ENCODE data around the gene DVL2. TPM values are rescaled to one million over a fixed set of nuclear protein-coding genes. Genes with fewer than 3 reads are reported as not detected.

Gene DVL2
- total and polyA plus RNA-seq, 11 donors: 13.0 to 28.6 (median 17.2) TPM

- intact Hi-C loops (cut with DNase I): loop anchor here in 5 of 10 donors (1.0 to 10.0 kb wide), 5 partner anchors 12 to 323 kb away; partner anchors contain the start of genes EIF5A (in 3 of the 5), CD68 (in 1 of the 5), PHF23 (in 1 of the 5) and SLC2A4 (in 1 of the 5)
- Histone ChIP-seq H3K27ac (peak within 1 kb of the TSS; percentile 96 to 100 (median 99)), H3K4me1 (peaks cover 8 to 46% (median 37%) of the 10 kb centered on the region in 12 donors), H3K36me3 (peaks cover 0 to 38% (median 34%) of the 10 kb centered on the region in 9 donors), H3K27me3 (no peaks in the 10 kb centered on the region), H3K4me3 (peak within 1 kb of the TSS; percentile 57 to 100 (median 94)), H3K9me3 (no peaks in the 10 kb centered on the region)
- peak; percentile 92 to 96 (median 95) for ATAC-seq
- TF ChIP-seq POLR2A (IDR thresholded peaks at IDR 0.05) (peak in 1 of 2 donors; percentile 39), CTCF (IDR thresholded peaks at IDR 0.05) (no peak)
- WGBS, 4 donors: 0 to 2% (median 1%) methylated on average over 17 to 41 of the region's 41 CpGs
- peak; percentile 98 to 99 (median 98) for DNase-seq
Measured at GRCh38 chr17:7251661-7252175, 17.4 kb upstream of the DVL2 start, which contains the start of gene CTDNEP1. CTDNEP1 (minus strand) TSS chr17:7251734; CDS start chr17:7251296, 438 bp downstream.

DNA sequence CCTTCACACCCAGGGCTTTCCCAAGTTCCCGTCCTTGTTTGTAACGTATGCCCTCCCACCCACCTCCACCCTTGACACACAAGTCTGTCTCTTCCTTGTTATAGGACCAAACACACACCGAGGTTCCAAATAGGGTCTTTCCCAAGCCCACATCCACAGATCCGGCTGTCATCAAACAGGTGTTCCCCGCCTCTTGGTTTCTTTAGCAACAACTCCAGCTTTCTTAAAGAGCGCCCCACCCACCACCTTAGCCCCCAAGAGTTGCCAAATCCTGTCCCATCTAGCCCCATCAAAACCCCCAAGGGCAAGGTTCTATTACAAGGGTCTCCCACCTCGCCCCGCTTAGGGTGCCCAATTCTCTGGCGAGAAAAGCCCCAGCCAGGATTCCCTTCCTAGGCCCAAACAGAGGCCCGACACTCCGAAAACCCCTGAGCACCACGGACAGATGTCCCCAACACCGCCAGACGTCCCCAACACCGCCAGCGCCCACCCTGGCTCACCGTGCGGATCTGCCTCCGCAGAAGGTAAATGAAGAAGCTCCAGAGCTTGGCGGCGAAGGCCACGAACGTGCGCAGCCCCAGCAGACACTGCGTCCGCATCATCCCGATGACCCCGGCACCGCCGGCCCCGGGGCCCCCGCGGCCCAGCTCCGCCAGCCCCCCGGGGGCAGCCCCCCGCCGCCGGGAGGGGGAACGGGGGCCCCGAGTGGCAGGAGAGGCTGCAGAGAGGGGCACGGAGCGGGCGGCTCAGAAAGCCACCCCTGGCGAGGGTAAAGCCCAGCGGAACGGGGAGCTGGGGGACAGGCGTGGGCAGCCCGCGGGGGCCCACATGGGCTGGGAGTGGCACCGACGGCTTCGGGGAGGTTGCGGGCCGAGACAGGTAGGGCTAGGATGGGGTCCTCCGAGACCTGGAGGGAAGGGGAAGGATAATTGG, 16.6 kb upstream of the DVL2 start:
- Histone ChIP-seq H3K27me3 (no peaks in the 10 kb centered on the region), H3K27ac (peak overlapping the region; percentile 96 to 100 (median 99)), H3K4me3 (peak overlapping the region; percentile 57 to 100 (median 94)), H3K4me1 (peaks cover 8 to 46% (median 37%) of the 10 kb centered on the region in 12 donors), H3K36me3 (peaks cover 0 to 38% (median 34%) of the 10 kb centered on the region in 9 donors), H3K9me3 (no peaks in the 10 kb centered on the region)
- ATAC-seq (no peak), DNase-seq (peak in 1 of 5 donors; percentile 21)
- intact Hi-C loops (cut with DNase I): loop anchor here in 2 of 10 donors (5.0 to 10.0 kb wide), 2 partner anchors 56 to 324 kb away; partner anchors contain the start of genes CD68 (in 1 of the 2) and EIF5A (in 1 of the 2)
- no peak for TF ChIP-seq POLR2A (IDR thresholded peaks at IDR 0.05)
- no peak for TF ChIP-seq CTCF (IDR thresholded peaks at IDR 0.05)
- 0 to 2% (median 1%) methylated on average over 12 to 55 of the region's 55 CpGs for WGBS, 4 donors

DNA sequence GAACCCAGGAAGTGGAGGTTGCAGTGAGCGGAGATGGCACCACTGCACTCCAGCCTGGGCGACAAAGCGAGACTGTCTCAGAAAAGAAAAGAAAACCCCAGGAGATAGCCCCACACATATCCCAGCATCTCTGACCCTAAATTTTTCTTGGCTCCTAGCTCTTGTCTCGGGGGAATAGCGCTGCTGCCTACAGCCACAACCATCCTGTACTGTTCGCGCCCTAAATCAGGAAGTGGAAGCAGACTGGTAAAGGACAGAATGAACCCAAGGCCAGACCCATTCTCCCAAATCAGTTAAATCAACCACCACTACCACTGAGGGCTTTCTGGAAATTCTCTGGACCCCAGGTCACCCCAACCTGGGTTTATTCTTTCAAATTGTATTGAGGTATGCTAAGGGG, 15.5 kb upstream of the DVL2 start:
- Histone ChIP-seq H3K9me3 (no peaks in the 10 kb centered on the region), H3K27ac (peak overlapping the region in 9 of 12 donors; percentile 6 to 99 (median 98)), H3K4me1 (peaks cover 8 to 46% (median 37%) of the 10 kb centered on the region in 12 donors), H3K4me3 (peak overlapping the region in 9 of 12 donors; percentile 86 to 100 (median 96)), H3K36me3 (peaks cover 0 to 38% (median 34%) of the 10 kb centered on the region in 9 donors), H3K27me3 (no peaks in the 10 kb centered on the region)
- intact Hi-C loops (cut with DNase I): loop anchor here in 3 of 10 donors (5.0 to 10.0 kb wide), 4 partner anchors 38 to 595 kb away; partner anchors contain the start of genes CD68 (in 2 of the 3) and EIF5A (in 1 of the 3)
- no peak for ATAC-seq
- DNase-seq: no peak
- TF ChIP-seq POLR2A (IDR thresholded peaks at IDR 0.05) (no peak), CTCF (IDR thresholded peaks at IDR 0.05) (no peak)
- 72 to 82% (median 81%) methylated on average over 7 of the region's 7 CpGs for WGBS, 4 donors

Data from heart left ventricle (tissue), 16 donors.